Measurements from ENCODE around the gene LCE3E.

LCE3E gene

GRCh38 chr1:152599934-152600333 lies 33.4 kb upstream of the LCE3E start, which contains the start of gene LCE3C (continued):
- no peak for TF ChIP-seq ZNF513 (tag by site-specific recombination; IDR thresholded peaks at IDR 0.05)
- TF ChIP-seq ZNF133 (tag by site-specific recombination; IDR thresholded peaks at IDR 0.05) = no peak
- no peak for TF ChIP-seq ZNF704 (tag by site-specific recombination; IDR thresholded peaks at IDR 0.05)
- TF ChIP-seq ZNF341 (tag by site-specific recombination; IDR thresholded peaks at IDR 0.05; ENCODE audit: low read depth) = no peak
- TF ChIP-seq ZNF324 (tag by site-specific recombination; IDR thresholded peaks at IDR 0.05) = no peak
- no peak for TF ChIP-seq BCL11B (tag by site-specific recombination; IDR thresholded peaks at IDR 0.05; ENCODE audit: low read depth)

GRCh38 chr1:152596986-152597385 lies 30.4 kb upstream of the LCE3E start:
- Histone ChIP-seq H3K27ac (ENCODE audit: extremely low read depth, low read depth, low read length) (no peak overlapping the region), H3K4me3 (ENCODE audit: low read depth, low read length) (no peak overlapping the region), H3K4me1 (ENCODE audit: control insufficient read depth, insufficient read depth, low read length) (no peaks in the 10 kb centered on the region), H3K9me3 (ENCODE audit: control insufficient read depth, insufficient read depth, low read depth, low read length) (no peaks in the 10 kb centered on the region), H3K36me3 (ENCODE audit: control insufficient read depth in 2 of 2, insufficient read depth in 1 of 2, low read length in 2 of 2) (no peaks in the 10 kb centered on the region)
- ChIA-PET POLR2A (no interaction called here), CTCF (no interaction called here)
- TF ChIP-seq ZNF530 (tag by site-specific recombination; IDR thresholded peaks at IDR 0.05; ENCODE audit: low read depth) = no peak
- no peak for TF ChIP-seq ZNF837 (tag by site-specific recombination; IDR thresholded peaks at IDR 0.05)
- TF ChIP-seq ZSCAN18 (tag by site-specific recombination; IDR thresholded peaks at IDR 0.05) = no peak
- no peak for TF ChIP-seq RBAK (tag by site-specific recombination; IDR thresholded peaks at IDR 0.05)
- no peak for TF ChIP-seq ZNF571 (tag by site-specific recombination; IDR thresholded peaks at IDR 0.05)
- TF ChIP-seq ZBTB11 (tag by site-specific recombination; conservative IDR thresholded peaks at IDR 0.05; ENCODE audit: low read depth) = no peak
- no peak for TF ChIP-seq HOXA7 (CRISPR knock-in tag; IDR thresholded peaks at IDR 0.05; ENCODE audit: borderline replicate concordance)
- no peak for TF ChIP-seq PATZ1 (tag by site-specific recombination; IDR thresholded peaks at IDR 0.05)
- TF ChIP-seq ZBTB44 (tag by site-specific recombination; IDR thresholded peaks at IDR 0.05) = no peak
- TF ChIP-seq ZNF777 (tag by site-specific recombination; IDR thresholded peaks at IDR 0.05; ENCODE audit: borderline replicate concordance) = no peak
- TF ChIP-seq ZNF23 (tag by site-specific recombination; IDR thresholded peaks at IDR 0.05; ENCODE audit: borderline replicate concordance) = no peak
- TF ChIP-seq PRDM10 (tag by site-specific recombination; IDR thresholded peaks at IDR 0.05) = no peak
- TF ChIP-seq KLF10 (tag by site-specific recombination; IDR thresholded peaks at IDR 0.05) = no peak
- TF ChIP-seq ZNF175 (tag by site-specific recombination; IDR thresholded peaks at IDR 0.05) = no peak
- no peak for TF ChIP-seq ZNF701 (tag by site-specific recombination; IDR thresholded peaks at IDR 0.05)

All from HEK293 (cell line).